GM19351 (cell line): ENCODE measurements around the gene SMIM44.
"Not testable (repeated sequence)": the region's sequence is repeated elsewhere in the genome, so short reads cannot be mapped to it uniquely, and the experiment has no call there.

Experiments
- ATAC-seq: cut with Tn5 transposase; IDR thresholded peaks from one replicate; pipeline ENCODE4 v1.9.1; 2021; ENCODE audit warnings: mild to moderate bottlenecking, moderate library complexity; ENCODE audit not compliant: unreplicated experiment

The SMIM44 gene

GRCh38 chr19:3459089-3459881 is 24.0 kb downstream of the SMIM44 start:
- no peak for ATAC-seq

- ATAC-seq = no peak
Observed at GRCh38 chr19:3458229-3459088, 24.8 kb downstream of the SMIM44 start.

GRCh38 chr19:3457528-3458228 is 25.6 kb downstream of the SMIM44 start:
- no peak for ATAC-seq

- no peak for ATAC-seq
Observed at GRCh38 chr19:3456925-3457527, 26.2 kb downstream of the SMIM44 start.

- no peak for ATAC-seq
Observed at GRCh38 chr19:3455960-3456601, 27.2 kb downstream of the SMIM44 start.

- ATAC-seq = no peak
Observed at GRCh38 chr19:3455393-3455955, 27.8 kb downstream of the SMIM44 start.

GRCh38 chr19:3454656-3455392 is 28.4 kb downstream of the SMIM44 start:
- ATAC-seq = no peak

- no peak for ATAC-seq
Observed at GRCh38 chr19:3453840-3454239, 29.4 kb downstream of the SMIM44 start.

- ATAC-seq = not testable (repeated sequence)
Observed at GRCh38 chr19:3452942-3453214, 30.4 kb downstream of the SMIM44 start.

- no peak for ATAC-seq
Observed at GRCh38 chr19:3452171-3452941, 30.9 kb downstream of the SMIM44 start.

- ATAC-seq = no peak
Observed at GRCh38 chr19:3451451-3451866, 31.8 kb downstream of the SMIM44 start.

GRCh38 chr19:3450796-3451411 is 32.3 kb downstream of the SMIM44 start:
- no peak for ATAC-seq

GRCh38 chr19:3448616-3449334 is 34.5 kb downstream of the SMIM44 start:
- ATAC-seq = no peak

- ATAC-seq = not testable (repeated sequence)
Observed at GRCh38 chr19:3446657-3447056, 36.6 kb downstream of the SMIM44 start.

- no peak for ATAC-seq
Observed at GRCh38 chr19:3444695-3445234, 38.5 kb downstream of the SMIM44 start.

- no peak for ATAC-seq
Observed at GRCh38 chr19:3443840-3444694, 39.2 kb downstream of the SMIM44 start.
